NCI-H2081 (cell line): ENCODE results near the gene ASRGL1.

Source experiments
- DNase-seq, 2 experiments: peaks; one replicate each; lab custom pipeline; 2025; lab: John Stamatoyannopoulos, UW

The ASRGL1 gene

GRCh38 chr11:62416596-62416995 lies 79.3 kb downstream of the ASRGL1 start:
- DNase-seq: no peak

GRCh38 chr11:62418136-62418535 lies 80.9 kb downstream of the ASRGL1 start:
- no peak for DNase-seq

- no peak for DNase-seq
Measured at GRCh38 chr11:62418733-62419132, 81.5 kb downstream of the ASRGL1 start, which contains the start of gene SCGB1A1. Gene SCGB1A1 (plus strand): TSS chr11:62419033. CDS start chr11:62419096, 63 bp downstream.

- DNase-seq: no peak
Measured at GRCh38 chr11:62419314-62419929, 82.2 kb downstream of the ASRGL1 start.

GRCh38 chr11:62419943-62420342 lies 82.7 kb downstream of the ASRGL1 start:
- no peak for DNase-seq

GRCh38 chr11:62420882-62421281 lies 83.6 kb downstream of the ASRGL1 start:
- DNase-seq: no peak

GRCh38 chr11:62421996-62422395 lies 84.7 kb downstream of the ASRGL1 start:
- DNase-seq: no peak

- no peak for DNase-seq
Measured at GRCh38 chr11:62423012-62423411, 85.8 kb downstream of the ASRGL1 start.

GRCh38 chr11:62427630-62428233 lies 90.5 kb downstream of the ASRGL1 start:
- no peak for DNase-seq

GRCh38 chr11:62428871-62429560 lies 91.8 kb downstream of the ASRGL1 start:
- no peak for DNase-seq

GRCh38 chr11:62430425-62430824 lies 93.2 kb downstream of the ASRGL1 start:
- no peak for DNase-seq

- DNase-seq: no peak
Measured at GRCh38 chr11:62431171-62431901, 94.1 kb downstream of the ASRGL1 start.

- no peak for DNase-seq
Measured at GRCh38 chr11:62432695-62433094, 95.4 kb downstream of the ASRGL1 start.

GRCh38 chr11:62433141-62433903 lies 96.1 kb downstream of the ASRGL1 start:
- peak; percentile 34 to 54 for DNase-seq

GRCh38 chr11:62433904-62434276 lies 96.6 kb downstream of the ASRGL1 start:
- DNase-seq: no peak

- no peak for DNase-seq
Measured at GRCh38 chr11:62435846-62436660, 98.8 kb downstream of the ASRGL1 start.

GRCh38 chr11:62437616-62438015 lies 100.4 kb downstream of the ASRGL1 start:
- DNase-seq: no peak

GRCh38 chr11:62438641-62439040 lies 101.4 kb downstream of the ASRGL1 start:
- no peak for DNase-seq

- no peak for DNase-seq
Measured at GRCh38 chr11:62439785-62440602, 102.7 kb downstream of the ASRGL1 start.
